ENCODE measurements around the gene SHROOM3.
"Not testable (repeated sequence)": the region's sequence is repeated elsewhere in the genome, so short reads cannot be mapped to it uniquely, and the experiment has no call there.

Gene SHROOM3

GRCh38 chr4:76723924-76724323 is 288.9 kb downstream of the SHROOM3 start:
- DNase-seq (ENCODE audit: low read depth): no peak

- no peak for DNase-seq (ENCODE audit: low read depth)
These were observed 290.0 kb downstream of the SHROOM3 start for GRCh38 chr4:76725039-76725438.

- no peak for DNase-seq (ENCODE audit: low read depth)
These were observed 291.1 kb downstream of the SHROOM3 start for GRCh38 chr4:76726176-76726575.

GRCh38 chr4:76726631-76727030 is 291.6 kb downstream of the SHROOM3 start:
- no peak for DNase-seq (ENCODE audit: low read depth)

- DNase-seq (ENCODE audit: low read depth): not testable (repeated sequence)
These were observed 292.9 kb downstream of the SHROOM3 start for GRCh38 chr4:76727934-76728333.

GRCh38 chr4:76729460-76729859 is 294.4 kb downstream of the SHROOM3 start:
- DNase-seq (ENCODE audit: low read depth): no peak

GRCh38 chr4:76729980-76730379 is 295.0 kb downstream of the SHROOM3 start:
- no peak for DNase-seq (ENCODE audit: low read depth)

- no peak for DNase-seq (ENCODE audit: low read depth)
These were observed 297.2 kb downstream of the SHROOM3 start for GRCh38 chr4:76732246-76732645.

- no peak for DNase-seq (ENCODE audit: low read depth)
These were observed 298.2 kb downstream of the SHROOM3 start for GRCh38 chr4:76733068-76733771.

- DNase-seq (ENCODE audit: low read depth): no peak
These were observed 301.4 kb downstream of the SHROOM3 start for GRCh38 chr4:76736414-76736813.

- no peak for DNase-seq (ENCODE audit: low read depth)
These were observed 302.2 kb downstream of the SHROOM3 start for GRCh38 chr4:76737180-76737579.

- no peak for DNase-seq (ENCODE audit: low read depth)
These were observed 302.7 kb downstream of the SHROOM3 start for GRCh38 chr4:76737771-76738085.

GRCh38 chr4:76738086-76738931 is 303.3 kb downstream of the SHROOM3 start:
- no peak for DNase-seq (ENCODE audit: low read depth)

GRCh38 chr4:76740192-76740591 is 305.2 kb downstream of the SHROOM3 start:
- no peak for DNase-seq (ENCODE audit: low read depth)

GRCh38 chr4:76740866-76741662 is 306.0 kb downstream of the SHROOM3 start:
- no peak for DNase-seq (ENCODE audit: low read depth)

- DNase-seq (ENCODE audit: low read depth): no peak
These were observed 306.6 kb downstream of the SHROOM3 start for GRCh38 chr4:76741663-76742020.

- DNase-seq (ENCODE audit: low read depth): no peak
These were observed 309.4 kb downstream of the SHROOM3 start for GRCh38 chr4:76744241-76744921.

- DNase-seq (ENCODE audit: low read depth): no peak
These were observed 310.2 kb downstream of the SHROOM3 start for GRCh38 chr4:76745240-76745639.

- no peak for DNase-seq (ENCODE audit: low read depth)
These were observed 312.5 kb downstream of the SHROOM3 start for GRCh38 chr4:76747563-76747962.

- DNase-seq (ENCODE audit: low read depth): no peak
These were observed 313.6 kb downstream of the SHROOM3 start for GRCh38 chr4:76748649-76749048.

- DNase-seq (ENCODE audit: low read depth): no peak
These were observed 314.3 kb downstream of the SHROOM3 start for GRCh38 chr4:76749355-76749754.

- no peak for DNase-seq (ENCODE audit: low read depth)
These were observed 315.7 kb downstream of the SHROOM3 start for GRCh38 chr4:76750716-76751115.

Measured in stimulated activated CD8-positive, alpha-beta memory T cell treated with anti-CD3 and anti-CD28 coated beads, Interleukin-7, amount 100 ng/mL, for 24 hours (primary cell).